ENCODE results near the gene TTC3. TPM values are rescaled to one million over a fixed set of nuclear protein-coding genes. Genes with fewer than 3 reads are reported as not detected.
A peak's percentile ranks its signal among the peaks of the same experiment; 100 is the strongest.

The TTC3 gene
- total RNA-seq, 1 donor from 2014 or later = 286 TPM

GRCh38 chr21:37082856-37083528, 9.9 kb downstream of the TTC3 start:
- Mint-ChIP-seq H3K27me3 (ENCODE audit: low read depth) (no peaks in the 10 kb centered on the region), H3K4me1 (peaks cover 8% of the 10 kb centered on the region), H3K4me3 (no peak overlapping the region), H3K27ac (peak overlapping the region; percentile 12), H3K9me3 (peaks cover 22% of the 10 kb centered on the region), H3K36me3 (peaks cover 23% of the 10 kb centered on the region)
- no peak for TF ChIP-seq CTCF (IDR thresholded peaks at IDR 0.05; ENCODE audit: unreplicated experiment)
- DNase-seq (ENCODE audit: low spot score in 2 of 2, unreplicated experiment in 2 of 2) = no peak

GRCh38 chr21:37085726-37086125, 12.7 kb downstream of the TTC3 start:
- peaks cover 22% of the 10 kb centered on the region for H3K36me3 Mint-ChIP-seq
- no peak overlapping the region for H3K27ac Mint-ChIP-seq
- H3K4me1 Mint-ChIP-seq = peaks cover 8% of the 10 kb centered on the region
- H3K4me3 Mint-ChIP-seq = no peak overlapping the region
- peaks cover under 1% of the 10 kb centered on the region for H3K9me3 Mint-ChIP-seq
- TF ChIP-seq CTCF (IDR thresholded peaks at IDR 0.05; ENCODE audit: unreplicated experiment) = no peak
- no peak for DNase-seq (ENCODE audit: low spot score in 2 of 2, unreplicated experiment in 2 of 2)
- no peaks in the 10 kb centered on the region for H3K27me3 Mint-ChIP-seq (ENCODE audit: low read depth)

GRCh38 chr21:37087188-37087587, 14.1 kb downstream of the TTC3 start:
- Mint-ChIP-seq H3K4me1 (peaks cover 8% of the 10 kb centered on the region), H3K27ac (no peak overlapping the region), H3K27me3 (ENCODE audit: low read depth) (no peaks in the 10 kb centered on the region), H3K36me3 (peaks cover 19% of the 10 kb centered on the region), H3K4me3 (no peak overlapping the region), H3K9me3 (no peaks in the 10 kb centered on the region)
- TF ChIP-seq CTCF (IDR thresholded peaks at IDR 0.05; ENCODE audit: unreplicated experiment) = no peak
- DNase-seq (ENCODE audit: low spot score in 2 of 2, unreplicated experiment in 2 of 2) = no peak

GRCh38 chr21:37088186-37088735, 15.2 kb downstream of the TTC3 start:
- TF ChIP-seq CTCF (IDR thresholded peaks at IDR 0.05; ENCODE audit: unreplicated experiment) = no peak
- H3K4me1 Mint-ChIP-seq = peaks cover 3% of the 10 kb centered on the region

GRCh38 chr21:37093977-37094376, 20.9 kb downstream of the TTC3 start:
- Mint-ChIP-seq H3K9me3 (no peaks in the 10 kb centered on the region), H3K36me3 (peaks cover 21% of the 10 kb centered on the region), H3K27me3 (ENCODE audit: low read depth) (no peaks in the 10 kb centered on the region), H3K4me3 (no peak overlapping the region), H3K27ac (no peak overlapping the region), H3K4me1 (no peaks in the 10 kb centered on the region)
- DNase-seq (ENCODE audit: low spot score in 2 of 2, unreplicated experiment in 2 of 2) = no peak
- no peak for TF ChIP-seq CTCF (IDR thresholded peaks at IDR 0.05; ENCODE audit: unreplicated experiment)

More at GRCh38 chr21:37088186-37088735, 15.2 kb downstream of the TTC3 start:
- Mint-ChIP-seq H3K9me3 (no peaks in the 10 kb centered on the region), H3K4me3 (no peak overlapping the region), H3K27ac (no peak overlapping the region), H3K36me3 (peaks cover 17% of the 10 kb centered on the region), H3K27me3 (ENCODE audit: low read depth) (no peaks in the 10 kb centered on the region)
- DNase-seq (ENCODE audit: low spot score in 2 of 2, unreplicated experiment in 2 of 2) = no peak

Data from mesothelial cell of epicardium (in vitro differentiated cells).